NCI-H2171 treated with DMSO at 0.1 percent for 48 hours (cell line): ENCODE measurements around the gene PACRG.

Experiments
- DNase-seq: peaks from one replicate; lab custom pipeline; 2025; lab: John Stamatoyannopoulos, UW

Gene PACRG

GRCh38 chr6:162710936-162711335 is 16.8 kb upstream of the PACRG start:
- DNase-seq, result no peak

GRCh38 chr6:162711376-162711775 is 16.4 kb upstream of the PACRG start:
- DNase-seq, result no peak

- DNase-seq, result no peak
Measured at GRCh38 chr6:162712694-162713093, 15.1 kb upstream of the PACRG start.

- DNase-seq, result no peak
Measured at GRCh38 chr6:162713974-162714780, 13.6 kb upstream of the PACRG start.

GRCh38 chr6:162715601-162716000 is 12.2 kb upstream of the PACRG start:
- DNase-seq, result no peak

- no peak for DNase-seq
Measured at GRCh38 chr6:162719528-162719927, 8.2 kb upstream of the PACRG start.

- DNase-seq, result no peak
Measured at GRCh38 chr6:162721404-162721687, 6.4 kb upstream of the PACRG start.

- DNase-seq, result no peak
Measured at GRCh38 chr6:162722226-162722625, 5.5 kb upstream of the PACRG start.

GRCh38 chr6:162722633-162723032 is 5.1 kb upstream of the PACRG start:
- DNase-seq, result no peak

- no peak for DNase-seq
Measured at GRCh38 chr6:162726947-162727321, 840 bp upstream of the PACRG start.

- DNase-seq, result no peak
Measured at GRCh38 chr6:162728197-162728596, 423 bp downstream of the PACRG start.

- no peak for DNase-seq
Measured at GRCh38 chr6:162728706-162729105, 932 bp downstream of the PACRG start.

- no peak for DNase-seq
Measured at GRCh38 chr6:162730502-162730901, 2.7 kb downstream of the PACRG start.

GRCh38 chr6:162733489-162733888 is 5.7 kb downstream of the PACRG start:
- no peak for DNase-seq

- no peak for DNase-seq
Measured at GRCh38 chr6:162736961-162737360, 9.2 kb downstream of the PACRG start.

- DNase-seq, result no peak
Measured at GRCh38 chr6:162750776-162751175, 23.0 kb downstream of the PACRG start.

GRCh38 chr6:162751211-162751859 is 23.6 kb downstream of the PACRG start:
- DNase-seq, result no peak

- DNase-seq, result no peak
Measured at GRCh38 chr6:162753775-162754174, 26.0 kb downstream of the PACRG start.

GRCh38 chr6:162770136-162770535 is 42.4 kb downstream of the PACRG start:
- DNase-seq, result no peak

- DNase-seq, result no peak
Measured at GRCh38 chr6:162770955-162771354, 43.2 kb downstream of the PACRG start.

- DNase-seq, result no peak
Measured at GRCh38 chr6:162772466-162772865, 44.7 kb downstream of the PACRG start.

- peak; percentile 90 for DNase-seq
Measured at GRCh38 chr6:162773996-162774395, 46.2 kb downstream of the PACRG start.

- no peak for DNase-seq
Measured at GRCh38 chr6:162777091-162777490, 49.3 kb downstream of the PACRG start.

GRCh38 chr6:162778603-162779002 is 50.8 kb downstream of the PACRG start:
- DNase-seq, result no peak
